Esophagus muscularis mucosa (tissue), 4 donors: Measurements from ENCODE around the gene BCL2L13.
A peak's percentile ranks its signal among the peaks of the same experiment; 100 is the strongest.

ENCODE experiments used
- CTCF ChIP-seq, 3 experiments: fragments of 200-600 bp in 2 of 3; fragments of 450-650 bp in 1 of 3; sonication (generic) in 2 of 3; IDR thresholded peaks; one replicate each; pipeline ENCODE4 v1.5.1; 2017 to 2019; ENCODE audit warnings: antibody characterized with exemption in 3 of 3, mild to moderate bottlenecking in 2 of 3, moderate library complexity in 1 of 3
- EP300 ChIP-seq: sonication (generic); formaldehyde crosslinking; IDR thresholded peaks from one replicate; pipeline ENCODE4 v1.6.1; 2017; ENCODE audit warnings: antibody characterized with exemption
- POLR2A ChIP-seq: fragments of 450-650 bp; IDR thresholded peaks from one replicate; pipeline ENCODE4 v1.6.1; 2017; ENCODE audit warnings: antibody characterized with exemption, moderate library complexity, mild to moderate bottlenecking, low read depth
- POLR2AphosphoS5 ChIP-seq, 2 donors: sonication (generic); formaldehyde crosslinking; IDR thresholded peaks; one replicate each; pipeline ENCODE4 v1.6.1; 2017; ENCODE audit warnings: antibody characterized with exemption in 2 of 2

GRCh38 chr22:17742527-17742902 is 104.0 kb downstream of the BCL2L13 start:
- TF ChIP-seq CTCF (IDR thresholded peaks at IDR 0.05) (peak; percentile 61 to 82 (median 72)), POLR2A (no peak), POLR2AphosphoS5 (IDR thresholded peaks at IDR 0.05) (peak in 1 of 2 donors; percentile 15), EP300 (no peak)
